H1 (cell line): ENCODE data around the gene KCNQ1OT1. TPM values are rescaled to one million over a fixed set of nuclear protein-coding genes. Genes with fewer than 3 reads are reported as not detected.

Experiments used
- CTCF ChIA-PET: fragments of 300-600 bp; sonication (Branson Sonifier 250); formaldehyde crosslinking; loops from one replicate; lab custom pipeline; 2021; ENCODE audit not compliant: partially characterized antibody; lab: Charles Lee
- POLR2A ChIA-PET: fragments of 300-600 bp; sonication (Branson Sonifier 250); formaldehyde crosslinking; loops from one replicate; lab custom pipeline; 2021; ENCODE audit warnings: inconsistent platforms; ENCODE audit not compliant: partially characterized antibody; lab: Charles Lee
- DNase-seq, 2 experiments: peaks; one replicate each; pipeline versions ENCODE4 v3.0.0 to v3.0.0-alpha.2; 2010 to 2022; ENCODE audit warnings: low spot score in 2 of 2, low read depth in 1 of 2, mixed read lengths in 1 of 2
- FAIRE-seq: peaks from 2 replicates; lab custom pipeline; 2011; peaks lifted over from hg19 to GRCh38; lab: Jason Lieb, UNC
- H2AFZ ChIP-seq: 2 replicates; pipeline ENCODE4 v1.8.1; 2012; ENCODE audit warnings: low read length, inconsistent platforms
- H2AK5ac ChIP-seq: 2 replicates; pipeline ENCODE4 v1.6.1; 2013; ENCODE audit warnings: low read depth, low read length
- H2BK120ac ChIP-seq: replicated peaks from 2 replicates; pipeline ENCODE3; 2013; ENCODE audit warnings: low read depth, low read length, inconsistent platforms
- H2BK12ac ChIP-seq: 2 replicates; pipeline ENCODE4 v1.6.1; 2013; ENCODE audit warnings: low read depth, low read length
- H2BK15ac ChIP-seq: 2 replicates; pipeline ENCODE4 v1.6.1; 2013; ENCODE audit warnings: low read length
- H2BK20ac ChIP-seq: 2 replicates; pipeline ENCODE4 v1.6.1; 2013; ENCODE audit warnings: low read length
- H2BK5ac ChIP-seq: 2 replicates; pipeline ENCODE4 v1.6.1; 2013; ENCODE audit warnings: low read depth, low read length
- H3K14ac ChIP-seq: 2 replicates; pipeline ENCODE4 v1.6.1; 2013; ENCODE audit warnings: inconsistent platforms; ENCODE audit not compliant: insufficient read length
- H3K18ac ChIP-seq: 2 replicates; pipeline ENCODE4 v1.6.1; 2013; ENCODE audit warnings: low read length; ENCODE audit errors: extremely low read depth
- H3K23ac ChIP-seq: 2 replicates; pipeline ENCODE4 v1.6.1; 2013; ENCODE audit warnings: inconsistent platforms; ENCODE audit not compliant: insufficient read length
- H3K23me2 ChIP-seq: 2 replicates; pipeline ENCODE4 v1.6.1; 2013; ENCODE audit warnings: low read depth, low read length
- H3K27ac ChIP-seq: 2 replicates; pipeline ENCODE4 v1.6.1; 2011; ENCODE audit warnings: low read depth, low read length, inconsistent platforms
- H3K27me3 ChIP-seq, 4 experiments: replicated peaks in 1 of 4; 1 replicate in 1 of 4; 2 replicates in 3 of 4; pipeline versions ENCODE4 v1.6.1 to v1.8.1; 2011 to 2013; ENCODE audit warnings: low read length in 3 of 4, mild to moderate bottlenecking in 3 of 4, inconsistent platforms in 2 of 4, mixed read lengths in 2 of 4, moderate library complexity in 1 of 4; ENCODE audit not compliant: control insufficient read depth in 3 of 4, insufficient read depth in 3 of 4; ENCODE audit errors: extremely low read depth in 1 of 4
- H3K36me3 ChIP-seq, 4 experiments: 2 replicates each; pipeline versions ENCODE4 v1.6.1 to v1.8.1; 2011 to 2013; ENCODE audit warnings: mild to moderate bottlenecking in 4 of 4, low read length in 3 of 4, moderate library complexity in 2 of 4, control low read depth in 1 of 4, inconsistent platforms in 1 of 4; ENCODE audit not compliant: insufficient read depth in 4 of 4, control insufficient read depth in 2 of 4
- H3K4ac ChIP-seq: replicated peaks from 2 replicates; pipeline ENCODE3; 2013; ENCODE audit warnings: low read length, low read depth, mixed read lengths, inconsistent platforms; ENCODE audit not compliant: insufficient read length
- H3K4me1 ChIP-seq, 4 experiments: replicated peaks in 1 of 4; 1 replicate in 1 of 4; 2 replicates in 3 of 4; pipeline versions ENCODE4 v1.6.1 to v1.8.1; 2011 to 2013; ENCODE audit warnings: low read length in 3 of 4, inconsistent platforms in 2 of 4, mixed read lengths in 1 of 4; ENCODE audit not compliant: insufficient read depth in 4 of 4, control insufficient read depth in 3 of 4
- H3K4me2 ChIP-seq, 2 experiments: 2 replicates each; pipeline versions ENCODE4 v1.6.1 to v1.8.1; 2011 to 2013; ENCODE audit warnings: low read depth in 2 of 2, low read length in 2 of 2, control low read depth in 1 of 2, inconsistent platforms in 1 of 2, mild to moderate bottlenecking in 1 of 2; ENCODE audit not compliant: insufficient read depth in 1 of 2
- H3K4me3 ChIP-seq, 4 experiments: fragments of 200-600, 300-600 bp in 1 of 4; sonication (generic), shearing (Covaris generic), sonication (Bioruptor Twin) in 1 of 4; 2 replicates each; pipeline versions ENCODE4 v1.5.1 to v1.8.1; 2011 to 2016; ENCODE audit warnings: low read length in 4 of 4, low read depth in 3 of 4, control low read depth in 2 of 4, inconsistent platforms in 2 of 4, mild to moderate bottlenecking in 2 of 4, mixed read lengths in 1 of 4, moderate library complexity in 1 of 4; ENCODE audit not compliant: insufficient read depth in 2 of 4; ENCODE audit errors: extremely low read depth in 1 of 4
- H3K56ac ChIP-seq: replicated peaks from 2 replicates; pipeline ENCODE3; 2013; ENCODE audit warnings: low read depth, mild to moderate bottlenecking, mixed read lengths, low read length, inconsistent platforms; ENCODE audit not compliant: insufficient read length
- H3K79me1 ChIP-seq: 2 replicates; pipeline ENCODE4 v1.6.1; 2013; ENCODE audit warnings: low read depth, low read length, control low read depth
- H3K79me2 ChIP-seq, 2 experiments: 2 replicates each; pipeline versions ENCODE4 v1.6.1 to v1.8.1; 2012 to 2013; ENCODE audit warnings: low read length in 2 of 2, mild to moderate bottlenecking in 2 of 2, inconsistent platforms in 1 of 2; ENCODE audit not compliant: insufficient read depth in 2 of 2, control insufficient read depth in 1 of 2
- H3K9ac ChIP-seq, 4 experiments: replicated peaks in 1 of 4; 1 replicate in 1 of 4; 2 replicates in 3 of 4; pipeline versions ENCODE4 v1.6.1 to v1.8.1; 2011 to 2013; ENCODE audit warnings: low read depth in 3 of 4, low read length in 3 of 4, control low read depth in 2 of 4, mild to moderate bottlenecking in 2 of 4, moderate library complexity in 2 of 4, inconsistent platforms in 1 of 4; ENCODE audit errors: extremely low read depth in 1 of 4
- H3K9me3 ChIP-seq, 2 experiments: 2 replicates each; pipeline versions ENCODE4 v1.6.1 to v1.8.1; 2012 to 2013; ENCODE audit warnings: mild to moderate bottlenecking in 2 of 2, moderate library complexity in 2 of 2, control low read depth in 1 of 2, inconsistent platforms in 1 of 2, low read depth in 1 of 2, low read length in 1 of 2, mixed read lengths in 1 of 2; ENCODE audit not compliant: insufficient read depth in 2 of 2
- H4K20me1 ChIP-seq, 2 experiments: replicated peaks in 1 of 2; 2 replicates each; pipeline versions ENCODE3 to v1.8.1; 2011 to 2013; ENCODE audit warnings: inconsistent platforms in 2 of 2, low read length in 2 of 2, mild to moderate bottlenecking in 1 of 2; ENCODE audit not compliant: insufficient read depth in 2 of 2, control insufficient read depth in 1 of 2
- H4K5ac ChIP-seq: 2 replicates; pipeline ENCODE4 v1.6.1; 2013; ENCODE audit warnings: low read length, low read depth, mixed read lengths, inconsistent platforms; ENCODE audit not compliant: insufficient read length
- H4K8ac ChIP-seq: 2 replicates; pipeline ENCODE4 v1.8.0; 2013; ENCODE audit warnings: mild to moderate bottlenecking, moderate library complexity, low read length, inconsistent platforms; ENCODE audit not compliant: insufficient read depth; ENCODE audit errors: extremely low read depth
- H4K91ac ChIP-seq: replicated peaks from 2 replicates; pipeline ENCODE3; 2013; ENCODE audit warnings: low read length, mixed read lengths, inconsistent platforms; ENCODE audit not compliant: insufficient read length
- EP300 ChIP-seq, 2 experiments: IDR thresholded peaks; 1 replicate in 1 of 2; 2 replicates in 1 of 2; pipeline ENCODE4 v1.6.1; 2011 to 2012; ENCODE audit warnings: low read depth in 2 of 2, low read length in 2 of 2, mild to moderate bottlenecking in 2 of 2, borderline replicate concordance in 1 of 2, inconsistent platforms in 1 of 2, moderate library complexity in 1 of 2
- HDAC6 ChIP-seq: IDR thresholded peaks from one replicate; pipeline ENCODE4 v1.7.1; 2012; ENCODE audit warnings: low read depth, mild to moderate bottlenecking, inconsistent platforms, low read length, moderate library complexity
- RAD21 ChIP-seq, 2 experiments: IDR thresholded peaks in 1 of 2; conservative IDR thresholded peaks in 1 of 2; 2 replicates each; pipeline ENCODE4 v1.6.1; 2011; ENCODE audit warnings: low read depth in 2 of 2, low read length in 2 of 2, improper control_type of control experiment in 1 of 2, inconsistent platforms in 1 of 2, mild to moderate bottlenecking in 1 of 2, moderate library complexity in 1 of 2
- RFX5 ChIP-seq: IDR thresholded peaks from 2 replicates; pipeline ENCODE4 v1.6.1; 2011; ENCODE audit warnings: low read depth, low read length, improper control_type of control experiment, borderline replicate concordance
- SIX5 ChIP-seq: IDR thresholded peaks from 2 replicates; pipeline ENCODE4 v1.6.1; 2011; ENCODE audit warnings: mild to moderate bottlenecking, low read depth, low read length
- SP4 ChIP-seq: IDR thresholded peaks from 2 replicates; pipeline ENCODE4 v1.6.1; 2012; ENCODE audit warnings: low read length, inconsistent platforms
- SRF ChIP-seq: IDR thresholded peaks from 2 replicates; pipeline ENCODE4 v1.6.1; 2011; ENCODE audit warnings: mild to moderate bottlenecking, low read depth, low read length, moderate library complexity
- WGBS, 2 experiments: shearing (Covaris generic) in 1 of 2; methylation state at CpG; one replicate each; pipeline versions ENCODE4 v1.1.6 to v1.1.7; 2013 to 2015; ENCODE audit warnings: low lambda C conversion rate in 2 of 2, mixed read lengths in 2 of 2, inconsistent platforms in 1 of 2, low coverage in 1 of 2, missing lambda C conversion rate in 1 of 2; ENCODE audit not compliant: insufficient replicate concordance in 2 of 2, insufficient coverage in 1 of 2, insufficient read length in 1 of 2; ENCODE audit errors: extremely low coverage in 1 of 2, missing lambda C conversion rate in 1 of 2; 5-methylcytosine and 5-hydroxymethylcytosine counted together
- polyA plus RNA-seq, 7 experiments: library from polyadenylated mRNA; depleted of rRNA in 3 of 7; stranded (reverse) in 5 of 7; unstranded in 2 of 7; fragments of >200 nt in 5 of 7; fragments of 200-250 nt in 2 of 7; gene quantifications; 1 replicate in 5 of 7; 2 replicates in 1 of 7; 4 replicates in 1 of 7; pipeline versions ENCODE4 v1.2.1 to v1.2.3, GENCODE V29; 2011 to 2013; ENCODE audit warnings: missing spikeins in 2 of 7, mixed read lengths in 2 of 7
- total RNA-seq: library from RNA; stranded (reverse); fragmentation: NEBNext Ultra II Directional; extraction: Animal tissue kit (Norgen Biotek cat#: 25700); gene quantifications from 2 replicates; pipeline ENCODE4 v1.2.1, GENCODE V29; 2021

KCNQ1OT1 gene
- total and polyA plus RNA-seq, 2 of the 8 experiments (the other 6 are each of a cell fraction or from before 2014, with no cell fraction given), result 0.21 to 1.2 TPM

DNA sequence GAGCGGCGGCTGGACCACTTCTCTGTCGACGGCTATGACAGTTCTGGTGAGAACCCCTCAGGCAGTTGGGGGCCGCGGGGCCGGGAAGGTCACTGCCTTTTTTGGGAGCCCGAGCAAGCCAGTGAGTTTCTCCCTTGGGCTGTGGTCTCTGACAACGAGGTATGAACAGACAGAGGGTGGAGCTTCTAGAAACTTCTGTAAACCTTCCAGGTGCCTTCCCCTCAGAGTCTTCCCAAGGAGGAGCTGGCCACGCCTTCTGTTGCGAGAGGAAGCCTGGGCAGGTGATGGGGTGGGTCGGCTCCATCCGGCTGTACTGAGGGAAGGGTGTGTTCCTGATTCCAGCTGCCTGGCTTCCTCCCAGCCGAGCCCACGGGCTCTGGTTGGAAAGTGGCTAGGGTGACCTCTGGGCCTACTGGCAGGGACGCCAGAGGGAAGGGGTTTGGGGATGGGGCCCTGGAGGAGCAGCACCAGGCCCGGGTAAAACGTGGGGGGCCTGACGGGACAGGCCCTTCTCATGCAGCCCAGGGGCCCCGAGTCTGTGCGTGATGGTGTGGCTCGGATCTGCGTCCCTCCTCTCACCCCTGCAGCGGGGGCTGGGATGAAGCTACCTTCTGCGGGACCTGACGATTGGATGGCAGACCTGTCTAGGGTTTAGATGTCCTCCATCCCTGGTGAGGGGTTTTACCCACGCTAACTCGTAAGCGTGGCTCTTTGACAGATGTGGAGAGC is 110.8 kb downstream of the KCNQ1OT1 start:
- Histone ChIP-seq H4K5ac (no peak overlapping the region), H3K9ac (no peak overlapping the region), H3K4me3 (no peak overlapping the region)

More for the DNA sequence above, 110.8 kb downstream of the KCNQ1OT1 start:
- Histone ChIP-seq H4K8ac (no peak overlapping the region), H3K4me2 (no peak overlapping the region), H3K23ac (no peak overlapping the region), H2AFZ (no peak overlapping the region), H3K18ac (no peak overlapping the region), H3K36me3 (no peaks in the 10 kb centered on the region), H3K27me3 (peaks cover 40 to 99% (median 81%) of the 10 kb centered on the region in 4 experiments), H4K91ac (no peak overlapping the region), H3K14ac (no peak overlapping the region), H3K4me1 (no peaks in the 10 kb centered on the region), H3K9me3 (peaks cover 3 to 12% of the 10 kb centered on the region in 2 experiments; a peak in 2 of 4 replicates), H3K23me2 (peaks cover 6% of the 10 kb centered on the region), H4K20me1 (peaks cover 0 to 20% of the 10 kb centered on the region in 2 experiments), H3K27ac (no peak overlapping the region), H3K79me2 (no peaks in the 10 kb centered on the region), H3K4ac (no peak overlapping the region), H2BK5ac (no peak overlapping the region), H3K56ac (no peak overlapping the region), H2AK5ac (no peak overlapping the region), H2BK12ac (no peak overlapping the region), H2BK15ac (no peak overlapping the region), H3K79me1 (no peaks in the 10 kb centered on the region), H2BK120ac (no peak overlapping the region), H2BK20ac (no peak overlapping the region)
- no peak for DNase-seq
- ChIA-PET POLR2A (no interaction called here), CTCF (interaction anchor here (1.1 kb wide), 1 partner anchor 298 kb away, joined by 4 read pairs; no protein-coding TSS in a partner anchor)
- TF ChIP-seq HDAC6 (no peak), SP4 (no peak), SIX5 (no peak), EP300 (IDR thresholded peaks at IDR 0.05; ENCODE audit: borderline replicate concordance in 1 of 2, low read depth in 2 of 2, low read length in 2 of 2) (no peak), SRF (no peak), RFX5 (no peak), RAD21 (IDR thresholded peaks at IDR 0.05 in 1 of 2, conservative IDR thresholded peaks at IDR 0.05 in 1 of 2; ENCODE audit: low read depth in 2 of 2, low read length in 2 of 2) (no peak)
- WGBS, 2 experiments, result 92% methylated on average over 27 of the region's 29 CpGs; no CpG with 5 or more reads in 1 of the 2 experiments
- FAIRE-seq, result no peak
